Sigmoid colon (tissue), 7 donors: ENCODE results near the gene NLGN1. TPM values are rescaled to one million over a fixed set of nuclear protein-coding genes. Genes with fewer than 3 reads are reported as not detected.

Experiments used
- DNase-seq: peaks from one replicate; pipeline ENCODE4 v3.0.0-alpha.2; 2019
- H3K27ac ChIP-seq, 4 donors: fragments of 200-600 bp; sonication (generic); one replicate each; pipeline ENCODE4 v1.5.1; 2016 to 2019; ENCODE audit warnings: mild to moderate bottlenecking in 1 of 4
- H3K27me3 ChIP-seq, 3 donors: fragments of 200-600 bp; sonication (generic); one replicate each; pipeline ENCODE4 v1.5.1; 2019; ENCODE audit warnings: mild to moderate bottlenecking in 1 of 3
- H3K36me3 ChIP-seq, 4 donors: fragments of 200-600 bp; sonication (generic); one replicate each; pipeline ENCODE4 v1.5.1; 2016 to 2019
- H3K4me1 ChIP-seq, 4 donors: fragments of 200-600 bp; sonication (generic); one replicate each; pipeline ENCODE4 v1.5.1; 2017 to 2019
- H3K4me3 ChIP-seq, 4 donors: fragments of 200-600 bp; sonication (generic); one replicate each; pipeline ENCODE4 v1.5.1; 2017 to 2019; ENCODE audit warnings: mild to moderate bottlenecking in 2 of 4, moderate library complexity in 1 of 4
- H3K9me3 ChIP-seq, 4 donors: fragments of 200-600 bp in 3 of 4; sonication (generic) in 3 of 4; one replicate each; pipeline versions ENCODE4 v1.5.1 to v1.6.1; 2013 to 2019
- EP300 ChIP-seq, 4 donors: sonication (generic); formaldehyde crosslinking; IDR thresholded peaks; one replicate each; pipeline ENCODE4 v1.6.1; 2017; ENCODE audit warnings: antibody characterized with exemption in 4 of 4
- POLR2A ChIP-seq, 2 donors: fragments of 450-650 bp; IDR thresholded peaks; one replicate each; pipeline ENCODE4 v1.6.1; 2016; ENCODE audit warnings: antibody characterized with exemption in 2 of 2, mild to moderate bottlenecking in 2 of 2, moderate library complexity in 2 of 2
- POLR2AphosphoS5 ChIP-seq, 4 donors: sonication (generic); formaldehyde crosslinking; IDR thresholded peaks; one replicate each; pipeline ENCODE4 v1.6.1; 2017; ENCODE audit warnings: antibody characterized with exemption in 4 of 4
- WGBS, 2 donors: extraction: QIAGEN DNeasy Blood & Tissue Kit; methylation state at CpG; one replicate each; pipeline ENCODE4 v1.1.7; 2013; 5-methylcytosine and 5-hydroxymethylcytosine counted together
- intact Hi-C: fragments of 100-400 bp; cut with DNase I; formaldehyde crosslinking; loops from one replicate; pipeline ENCODE4 v1.15.1; 2023
- polyA plus RNA-seq, 3 donors: library from polyadenylated mRNA; stranded (reverse); fragments of 200-250 nt; gene quantifications; one replicate each; pipeline ENCODE4 v1.2.3, GENCODE V29; 2013
- total RNA-seq, 4 donors: library from RNA; depleted of rRNA; stranded (reverse); fragments of >200 nt; gene quantifications; one replicate each; pipeline ENCODE4 v1.1.0, GENCODE V29; 2016
- TF ChIP-seq, protein P1 (sequence below), 4 experiments: fragments of 450-650 bp in 3 of 4; fragments of 200-600 bp in 1 of 4; IDR thresholded peaks; one replicate each; pipeline ENCODE4 v1.5.1; 2016 to 2019; ENCODE audit warnings: antibody characterized with exemption in 4 of 4, mild to moderate bottlenecking in 3 of 4, moderate library complexity in 2 of 4
- donor health status: healthy with polysubstance abuse.
- donor health status: Bipolar disorder and iron deficiency.
- donor health status: healthy.

NLGN1 gene
- total and polyA plus RNA-seq, 7 donors, result under 0.01 to 33.5 (median 28.3) TPM; not detected in 1

DNA sequence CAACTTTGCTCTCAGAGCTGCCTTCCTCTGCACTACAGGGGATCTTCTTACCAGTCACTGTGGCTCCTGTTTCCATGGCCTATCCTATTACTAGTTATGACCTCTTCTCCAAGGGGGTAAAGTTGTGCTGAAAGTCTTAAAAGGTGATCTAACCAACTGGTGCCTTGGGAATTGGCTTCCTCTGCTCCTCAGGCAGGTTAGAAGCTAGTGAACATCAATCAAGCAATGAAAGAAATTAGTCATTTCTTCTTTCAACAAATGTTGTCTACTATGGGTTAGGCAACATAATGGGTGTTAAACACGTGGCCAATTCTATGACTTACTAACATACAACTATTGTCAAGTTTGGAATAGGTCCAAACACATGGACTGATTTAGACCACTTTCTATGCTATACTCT is 890.2 kb downstream of the NLGN1 start:
- no peaks in the 10 kb centered on the region for H3K27me3 ChIP-seq
- no peak overlapping the region for H3K4me3 ChIP-seq
- WGBS, 2 donors, result 42 to 80% methylated on average over 1 of the region's 1 CpG
- H3K4me1 ChIP-seq, result no peaks in the 10 kb centered on the region
- no peaks in the 10 kb centered on the region for H3K36me3 ChIP-seq
- intact Hi-C loops, result no loop called here
- TF ChIP-seq POLR2AphosphoS5 (IDR thresholded peaks at IDR 0.05) (no peak), EP300 (IDR thresholded peaks at IDR 0.05) (no peak)
- TF ChIP-seq, protein P1, sequence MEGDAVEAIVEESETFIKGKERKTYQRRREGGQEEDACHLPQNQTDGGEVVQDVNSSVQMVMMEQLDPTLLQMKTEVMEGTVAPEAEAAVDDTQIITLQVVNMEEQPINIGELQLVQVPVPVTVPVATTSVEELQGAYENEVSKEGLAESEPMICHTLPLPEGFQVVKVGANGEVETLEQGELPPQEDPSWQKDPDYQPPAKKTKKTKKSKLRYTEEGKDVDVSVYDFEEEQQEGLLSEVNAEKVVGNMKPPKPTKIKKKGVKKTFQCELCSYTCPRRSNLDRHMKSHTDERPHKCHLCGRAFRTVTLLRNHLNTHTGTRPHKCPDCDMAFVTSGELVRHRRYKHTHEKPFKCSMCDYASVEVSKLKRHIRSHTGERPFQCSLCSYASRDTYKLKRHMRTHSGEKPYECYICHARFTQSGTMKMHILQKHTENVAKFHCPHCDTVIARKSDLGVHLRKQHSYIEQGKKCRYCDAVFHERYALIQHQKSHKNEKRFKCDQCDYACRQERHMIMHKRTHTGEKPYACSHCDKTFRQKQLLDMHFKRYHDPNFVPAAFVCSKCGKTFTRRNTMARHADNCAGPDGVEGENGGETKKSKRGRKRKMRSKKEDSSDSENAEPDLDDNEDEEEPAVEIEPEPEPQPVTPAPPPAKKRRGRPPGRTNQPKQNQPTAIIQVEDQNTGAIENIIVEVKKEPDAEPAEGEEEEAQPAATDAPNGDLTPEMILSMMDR (IDR thresholded peaks at IDR 0.05), result no peak
- DNase-seq, result no peak
- H3K9me3 ChIP-seq, result no peaks in the 10 kb centered on the region
- H3K27ac ChIP-seq, result no peak overlapping the region

DNA sequence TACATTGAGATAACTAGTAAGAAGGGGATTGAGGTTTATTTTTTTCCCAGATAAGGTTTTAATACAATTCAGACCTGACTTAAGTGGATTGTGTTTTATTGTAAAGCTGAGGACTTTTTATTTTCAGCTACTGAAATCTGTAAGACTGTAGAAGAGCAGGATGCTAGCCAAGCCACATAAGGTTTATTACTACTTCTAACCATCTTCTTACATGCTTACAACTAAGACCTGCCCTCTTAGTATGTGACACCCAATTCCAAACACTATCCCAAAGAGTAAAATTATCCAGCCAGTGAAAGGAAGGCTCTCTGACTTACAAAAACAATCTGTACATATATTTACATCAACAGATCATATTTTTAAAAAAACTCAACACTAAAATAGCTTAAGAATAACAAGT is 897.1 kb downstream of the NLGN1 start:
- Histone ChIP-seq H3K4me3 (no peak overlapping the region), H3K27ac (no peak overlapping the region), H3K36me3 (no peaks in the 10 kb centered on the region), H3K27me3 (no peaks in the 10 kb centered on the region), H3K4me1 (no peaks in the 10 kb centered on the region), H3K9me3 (no peaks in the 10 kb centered on the region)
- intact Hi-C loops, result no loop called here
- TF ChIP-seq POLR2AphosphoS5 (IDR thresholded peaks at IDR 0.05), result no peak
- no peak for TF ChIP-seq EP300 (IDR thresholded peaks at IDR 0.05)
- TF ChIP-seq POLR2A (IDR thresholded peaks at IDR 0.05), result no peak
- TF ChIP-seq, protein P1 (IDR thresholded peaks at IDR 0.05), result no peak
- no peak for DNase-seq

DNA sequence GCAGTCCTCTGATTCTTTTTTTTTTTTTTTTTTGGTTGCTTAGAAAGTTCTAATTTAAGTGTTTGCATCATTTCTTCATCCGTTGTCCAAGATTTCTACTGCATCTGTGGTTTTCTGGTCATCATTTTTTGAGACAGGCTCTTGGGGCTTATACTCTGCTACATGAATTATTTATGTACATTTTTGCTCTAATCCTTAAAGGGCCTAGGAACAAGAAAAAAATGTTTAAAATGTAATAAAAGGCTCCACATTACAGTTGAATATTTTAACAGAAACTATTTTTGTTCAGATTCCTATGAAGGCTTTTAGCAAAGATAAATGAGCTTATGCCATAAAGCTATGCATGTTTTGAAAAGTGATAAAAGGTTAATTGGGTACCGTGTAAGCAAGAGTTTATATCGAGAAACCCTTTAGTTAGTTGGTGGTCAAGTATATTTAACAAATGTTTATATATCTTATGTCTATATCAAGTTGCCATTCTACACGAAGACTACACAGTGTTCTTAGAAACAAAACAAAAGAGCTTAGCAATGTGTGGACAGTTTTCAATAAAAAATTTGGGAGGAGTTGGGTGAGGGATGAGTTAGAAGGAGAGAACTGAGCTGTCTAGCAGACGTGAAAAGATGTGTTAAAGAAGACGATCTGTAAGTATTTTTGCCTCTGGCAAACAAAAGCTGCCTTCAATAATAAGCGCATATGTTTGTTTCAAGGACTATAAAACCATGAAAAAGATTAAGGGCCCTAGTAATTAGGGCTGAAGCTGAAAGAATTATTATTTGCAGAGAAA is 898.0 kb downstream of the NLGN1 start:
- TF ChIP-seq, protein P1 (IDR thresholded peaks at IDR 0.05), result no peak
- TF ChIP-seq POLR2AphosphoS5 (IDR thresholded peaks at IDR 0.05) (no peak), EP300 (IDR thresholded peaks at IDR 0.05) (no peak), POLR2A (IDR thresholded peaks at IDR 0.05) (no peak)
- DNase-seq, result no peak
- intact Hi-C loops, result no loop called here
- Histone ChIP-seq H3K4me3 (no peak overlapping the region), H3K27ac (no peak overlapping the region), H3K9me3 (no peaks in the 10 kb centered on the region), H3K36me3 (no peaks in the 10 kb centered on the region), H3K27me3 (no peaks in the 10 kb centered on the region), H3K4me1 (no peaks in the 10 kb centered on the region)
- WGBS, 2 donors, result 61 to 70% methylated on average over 7 of the region's 7 CpGs

DNA sequence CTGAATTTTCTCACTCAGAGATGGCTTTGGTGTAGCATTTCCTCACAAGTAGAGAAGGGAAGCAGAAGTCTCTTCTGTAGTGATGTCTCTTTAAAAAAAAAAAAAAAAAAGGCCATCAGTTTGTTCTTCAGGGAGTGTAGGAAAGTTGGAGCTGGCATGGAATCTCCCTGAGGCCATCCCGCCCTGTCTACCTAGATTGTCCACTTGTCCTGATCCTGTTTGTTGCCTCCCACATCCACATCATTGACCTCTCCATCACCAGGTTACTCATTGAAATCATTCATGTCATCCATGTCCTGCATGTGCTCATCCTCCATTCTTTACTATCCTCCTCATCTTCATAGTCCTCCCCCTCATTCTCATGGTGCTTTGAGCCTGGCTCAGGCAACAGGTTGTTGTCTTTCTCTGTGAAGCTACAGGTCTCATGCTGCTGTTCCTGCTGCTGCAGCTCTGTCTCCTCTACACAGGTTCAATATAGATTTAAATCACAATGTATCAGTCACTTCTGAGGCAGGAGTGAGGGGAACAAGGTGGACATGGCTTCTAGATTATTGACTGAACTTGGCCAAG is 905.3 kb downstream of the NLGN1 start:
- 89 to 92% methylated on average over 1 of the region's 1 CpG for WGBS, 2 donors
- Histone ChIP-seq H3K9me3 (no peaks in the 10 kb centered on the region), H3K4me1 (no peaks in the 10 kb centered on the region), H3K27me3 (no peaks in the 10 kb centered on the region), H3K36me3 (no peaks in the 10 kb centered on the region), H3K4me3 (no peak overlapping the region), H3K27ac (no peak overlapping the region)
- no peak for DNase-seq
- intact Hi-C loops, result no loop called here
- TF ChIP-seq, protein P1 (IDR thresholded peaks at IDR 0.05), result no peak
- TF ChIP-seq POLR2AphosphoS5 (IDR thresholded peaks at IDR 0.05), result no peak
- no peak for TF ChIP-seq EP300 (IDR thresholded peaks at IDR 0.05)
- TF ChIP-seq POLR2A (IDR thresholded peaks at IDR 0.05), result no peak
